NCI-H2171 (cell line): ENCODE measurements around the gene BACH2.
A peak's percentile ranks its signal among the peaks of the same experiment; 100 is the strongest.
"Not testable (repeated sequence)": the region's sequence is repeated elsewhere in the genome, so short reads cannot be mapped to it uniquely, and the experiment has no call there.

Experiments
- DNase-seq: peaks from one replicate; lab custom pipeline; 2025; lab: John Stamatoyannopoulos, UW

BACH2 gene

GRCh38 chr6:90212274-90212673 is 84.4 kb downstream of the BACH2 start:
- DNase-seq, result no peak

- no peak for DNase-seq
Measured at GRCh38 chr6:90209527-90209926, 87.1 kb downstream of the BACH2 start.

- DNase-seq, result not testable (repeated sequence)
Measured at GRCh38 chr6:90208690-90209089, 88.0 kb downstream of the BACH2 start.

GRCh38 chr6:90204327-90205056 is 92.2 kb downstream of the BACH2 start:
- no peak for DNase-seq

- DNase-seq, result no peak
Measured at GRCh38 chr6:90203672-90204071, 93.0 kb downstream of the BACH2 start.

GRCh38 chr6:90202156-90202555 is 94.5 kb downstream of the BACH2 start:
- no peak for DNase-seq

- DNase-seq, result no peak
Measured at GRCh38 chr6:90199900-90200299, 96.7 kb downstream of the BACH2 start.

GRCh38 chr6:90198758-90199425 is 97.8 kb downstream of the BACH2 start:
- no peak for DNase-seq

- peak; percentile 10 for DNase-seq
Measured at GRCh38 chr6:90197854-90198496, 98.7 kb downstream of the BACH2 start.

- no peak for DNase-seq
Measured at GRCh38 chr6:90195094-90195829, 101.4 kb downstream of the BACH2 start.

- DNase-seq, result no peak
Measured at GRCh38 chr6:90194371-90194841, 102.2 kb downstream of the BACH2 start.

- no peak for DNase-seq
Measured at GRCh38 chr6:90193359-90193758, 103.3 kb downstream of the BACH2 start.

GRCh38 chr6:90192857-90193256 is 103.8 kb downstream of the BACH2 start:
- no peak for DNase-seq

- DNase-seq, result no peak
Measured at GRCh38 chr6:90190752-90191395, 105.8 kb downstream of the BACH2 start.

GRCh38 chr6:90190131-90190530 is 106.5 kb downstream of the BACH2 start:
- no peak for DNase-seq

- no peak for DNase-seq
Measured at GRCh38 chr6:90187437-90188121, 109.1 kb downstream of the BACH2 start.

GRCh38 chr6:90186637-90187371 is 109.8 kb downstream of the BACH2 start:
- DNase-seq, result no peak

- no peak for DNase-seq
Measured at GRCh38 chr6:90186026-90186425, 110.6 kb downstream of the BACH2 start.

- no peak for DNase-seq
Measured at GRCh38 chr6:90184334-90185298, 112.0 kb downstream of the BACH2 start.
